GM12865 (cell line): ENCODE measurements around the gene TNK2.

Source experiments
- DNase-seq: peaks from one replicate; pipeline ENCODE4 v3.0.0; 2010; ENCODE audit warnings: low read depth
- H3K4me3 ChIP-seq: 2 replicates; pipeline ENCODE4 v1.5.1; 2011; ENCODE audit warnings: mild to moderate bottlenecking, low read depth, low read length, control low read depth
- TF ChIP-seq, protein P1 (sequence below): IDR thresholded peaks from 2 replicates; pipeline ENCODE4 v1.5.1; 2011; ENCODE audit warnings: low read length, control low read depth, low read depth, inconsistent platforms; ENCODE audit not compliant: insufficient read depth; ENCODE audit errors: missing control alignments

Gene TNK2

GRCh38 chr3:195838714-195839113 is 69.6 kb downstream of the TNK2 start:
- DNase-seq, result peak; percentile 57
- TF ChIP-seq, protein P1, sequence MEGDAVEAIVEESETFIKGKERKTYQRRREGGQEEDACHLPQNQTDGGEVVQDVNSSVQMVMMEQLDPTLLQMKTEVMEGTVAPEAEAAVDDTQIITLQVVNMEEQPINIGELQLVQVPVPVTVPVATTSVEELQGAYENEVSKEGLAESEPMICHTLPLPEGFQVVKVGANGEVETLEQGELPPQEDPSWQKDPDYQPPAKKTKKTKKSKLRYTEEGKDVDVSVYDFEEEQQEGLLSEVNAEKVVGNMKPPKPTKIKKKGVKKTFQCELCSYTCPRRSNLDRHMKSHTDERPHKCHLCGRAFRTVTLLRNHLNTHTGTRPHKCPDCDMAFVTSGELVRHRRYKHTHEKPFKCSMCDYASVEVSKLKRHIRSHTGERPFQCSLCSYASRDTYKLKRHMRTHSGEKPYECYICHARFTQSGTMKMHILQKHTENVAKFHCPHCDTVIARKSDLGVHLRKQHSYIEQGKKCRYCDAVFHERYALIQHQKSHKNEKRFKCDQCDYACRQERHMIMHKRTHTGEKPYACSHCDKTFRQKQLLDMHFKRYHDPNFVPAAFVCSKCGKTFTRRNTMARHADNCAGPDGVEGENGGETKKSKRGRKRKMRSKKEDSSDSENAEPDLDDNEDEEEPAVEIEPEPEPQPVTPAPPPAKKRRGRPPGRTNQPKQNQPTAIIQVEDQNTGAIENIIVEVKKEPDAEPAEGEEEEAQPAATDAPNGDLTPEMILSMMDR, result no peak

DNA sequence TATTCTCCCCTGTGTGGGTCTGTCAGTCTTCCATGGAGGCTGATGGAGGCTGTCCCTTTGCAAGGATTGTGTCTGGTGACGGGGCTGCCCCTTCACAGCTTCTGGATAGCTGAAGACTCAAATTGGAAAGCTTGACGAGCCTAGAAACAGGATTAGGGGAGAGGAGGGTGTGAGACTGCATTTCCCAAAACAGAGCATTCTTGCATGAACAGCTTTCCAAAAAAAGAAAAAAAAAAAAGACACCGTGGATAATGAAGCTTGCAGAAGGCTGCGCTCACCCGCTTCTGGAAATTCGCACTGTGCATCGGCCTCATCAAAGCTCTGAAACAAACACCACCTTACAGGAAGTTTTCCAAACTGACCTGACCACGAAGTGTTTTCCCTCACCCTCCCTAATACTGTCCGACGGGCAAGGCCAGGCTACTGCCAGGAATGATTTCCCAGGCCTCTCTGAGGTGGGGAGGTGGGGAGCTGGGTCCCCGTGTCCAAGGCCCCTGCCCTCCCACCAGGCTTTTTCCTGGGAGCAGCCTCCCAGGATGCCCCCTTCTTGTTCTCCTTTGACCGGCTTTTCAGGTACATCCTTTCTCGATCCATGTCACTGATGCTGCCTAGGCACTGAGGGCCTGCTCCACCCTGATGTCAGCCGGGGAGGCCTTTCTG is 71.7 kb downstream of the TNK2 start:
- TF ChIP-seq, protein P1, result no peak

More at GRCh38 chr3:195838714-195839113, 69.6 kb downstream of the TNK2 start:
- no peak overlapping the region for H3K4me3 ChIP-seq

GRCh38 chr3:195835791-195836190 is 72.6 kb downstream of the TNK2 start:
- TF ChIP-seq, protein P1, result no peak
- no peak for DNase-seq
- H3K4me3 ChIP-seq, result no peak overlapping the region

More for the DNA sequence above, 71.7 kb downstream of the TNK2 start:
- DNase-seq, result no peak
- H3K4me3 ChIP-seq, result no peak overlapping the region

- TF ChIP-seq, protein P1, result no peak
- no peak for DNase-seq
- no peak overlapping the region for H3K4me3 ChIP-seq
Observed at GRCh38 chr3:195834675-195835583, 73.4 kb downstream of the TNK2 start.

- H3K4me3 ChIP-seq, result no peak overlapping the region
- DNase-seq, result no peak
- TF ChIP-seq, protein P1, result no peak
Observed at GRCh38 chr3:195829897-195830254, 78.5 kb downstream of the TNK2 start.

DNA sequence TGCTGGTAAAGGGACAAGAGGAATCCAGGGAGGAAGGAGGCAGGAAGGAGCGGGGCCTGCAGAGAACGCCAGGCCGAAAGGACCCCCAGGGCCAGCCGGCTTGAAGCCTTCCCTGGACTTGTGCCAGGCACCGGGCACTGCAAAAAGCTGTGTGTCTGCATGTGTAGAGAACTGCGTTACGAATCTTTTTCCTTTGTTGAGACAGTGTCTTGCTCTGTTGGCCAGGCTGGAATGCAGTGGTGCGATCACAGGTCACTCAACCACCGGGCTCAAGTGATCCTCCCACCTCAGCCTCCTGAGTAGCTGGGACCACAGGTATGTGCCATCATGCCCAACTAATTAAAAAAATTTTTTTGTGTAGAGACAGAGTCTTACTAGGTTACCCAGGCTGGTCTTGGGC is 79.6 kb downstream of the TNK2 start:
- TF ChIP-seq, protein P1, result no peak
- DNase-seq, result no peak
- no peak overlapping the region for H3K4me3 ChIP-seq
